DLD1 (cell line): ENCODE measurements around the gene DNAAF5.
"Not testable (repeated sequence)": the region's sequence is repeated elsewhere in the genome, so short reads cannot be mapped to it uniquely, and the experiment has no call there.

Source experiments
- in situ Hi-C: cut with HindIII; loops from 2 replicates; pipeline ENCODE4 v1.10.0; 2017; ENCODE audit warnings: low sequenced_read_pairs

DNAAF5 gene

GRCh38 chr7:745431-746154 lies 19.1 kb downstream of the DNAAF5 start:
- in situ Hi-C loops: no loop called here

- in situ Hi-C loops: no loop called here
These were observed 19.9 kb downstream of the DNAAF5 start for GRCh38 chr7:746155-747061.

GRCh38 chr7:747186-747585 lies 20.7 kb downstream of the DNAAF5 start:
- in situ Hi-C loops: no loop called here

GRCh38 chr7:748446-748845 lies 21.9 kb downstream of the DNAAF5 start:
- in situ Hi-C loops: no loop called here

GRCh38 chr7:749140-749551 lies 22.6 kb downstream of the DNAAF5 start:
- in situ Hi-C loops: no loop called here

- in situ Hi-C loops: no loop called here
These were observed 23.8 kb downstream of the DNAAF5 start for GRCh38 chr7:750111-750905.

- in situ Hi-C loops: no loop called here
These were observed 25.3 kb downstream of the DNAAF5 start for GRCh38 chr7:751826-752225.

GRCh38 chr7:752256-752655 lies 25.8 kb downstream of the DNAAF5 start:
- in situ Hi-C loops: not testable (repeated sequence)

GRCh38 chr7:753190-753589 lies 26.7 kb downstream of the DNAAF5 start:
- in situ Hi-C loops: no loop called here

GRCh38 chr7:754531-755412 lies 28.3 kb downstream of the DNAAF5 start:
- in situ Hi-C loops: no loop called here

- in situ Hi-C loops: no loop called here
These were observed 28.9 kb downstream of the DNAAF5 start for GRCh38 chr7:755413-755805.

GRCh38 chr7:756231-756927 lies 29.9 kb downstream of the DNAAF5 start:
- in situ Hi-C loops: no loop called here

- in situ Hi-C loops: no loop called here
These were observed 30.5 kb downstream of the DNAAF5 start for GRCh38 chr7:756928-757560.

GRCh38 chr7:757741-758163 lies 31.3 kb downstream of the DNAAF5 start:
- in situ Hi-C loops: no loop called here

GRCh38 chr7:759569-759968 lies 33.1 kb downstream of the DNAAF5 start:
- in situ Hi-C loops: no loop called here

- in situ Hi-C loops: no loop called here
These were observed 33.5 kb downstream of the DNAAF5 start for GRCh38 chr7:760006-760405.

GRCh38 chr7:761101-761500 lies 34.6 kb downstream of the DNAAF5 start:
- in situ Hi-C loops: no loop called here

GRCh38 chr7:761631-762030 lies 35.1 kb downstream of the DNAAF5 start:
- in situ Hi-C loops: no loop called here

GRCh38 chr7:762885-763284 lies 36.4 kb downstream of the DNAAF5 start:
- in situ Hi-C loops: no loop called here
